Hepatocyte (in vitro differentiated cells): ENCODE measurements around the gene CEBPG. TPM values are rescaled to one million over a fixed set of nuclear protein-coding genes. Genes with fewer than 3 reads are reported as not detected.
A peak's percentile ranks its signal among the peaks of the same experiment; 100 is the strongest.

ENCODE experiments used
- DNase-seq: peaks from one replicate; pipeline ENCODE4 v3.0.0-alpha.2; 2016; ENCODE audit warnings: low spot score
- H2AFZ ChIP-seq: fragments of 200-600 bp; sonication (generic); 2 replicates; pipeline ENCODE4 v1.6.0; 2016; ENCODE audit warnings: antibody characterized with exemption, mild to moderate bottlenecking
- H3K27ac ChIP-seq: fragments of 200-600 bp; sonication (generic); 2 replicates; pipeline ENCODE4 v1.5.1; 2016; ENCODE audit warnings: mild to moderate bottlenecking
- H3K27me3 ChIP-seq: fragments of 200-600 bp; sonication (generic); 2 replicates; pipeline ENCODE4 v1.6.1; 2016
- H3K36me3 ChIP-seq: fragments of 200-600 bp; sonication (generic); replicated peaks from 2 replicates; pipeline ENCODE4 v1.5.1; 2016; ENCODE audit warnings: low read depth; ENCODE audit not compliant: insufficient read depth
- H3K4me1 ChIP-seq: fragments of 200-600 bp; sonication (generic); 2 replicates; pipeline ENCODE4 v1.5.1; 2016; ENCODE audit warnings: mild to moderate bottlenecking, moderate library complexity; ENCODE audit not compliant: insufficient read depth
- H3K4me2 ChIP-seq: fragments of 200-600 bp; sonication (generic); 2 replicates; pipeline ENCODE4 v1.6.0; 2016
- H3K4me3 ChIP-seq: fragments of 200-600 bp; sonication (generic); 2 replicates; pipeline ENCODE4 v1.5.1; 2016; ENCODE audit warnings: mild to moderate bottlenecking
- H3K79me2 ChIP-seq: fragments of 200-600 bp; sonication (generic); 2 replicates; pipeline ENCODE4 v1.6.0; 2017; ENCODE audit warnings: mild to moderate bottlenecking
- H3K9me2 ChIP-seq: fragments of 200-600 bp; sonication (generic); replicated peaks from 2 replicates; pipeline ENCODE4 v1.6.0; 2017; ENCODE audit warnings: mild to moderate bottlenecking; ENCODE audit not compliant: insufficient read depth
- H3K9me3 ChIP-seq: fragments of 200-600 bp; sonication (generic); 2 replicates; pipeline ENCODE4 v1.5.1; 2016; ENCODE audit warnings: low read depth, mild to moderate bottlenecking
- H4K20me1 ChIP-seq: fragments of 200-600 bp; sonication (generic); 2 replicates; pipeline ENCODE4 v1.6.0; 2016; ENCODE audit warnings: mild to moderate bottlenecking; ENCODE audit not compliant: insufficient read depth, poor library complexity, severe bottlenecking
- CTCF ChIP-seq: fragments of 200-600 bp; sonication (generic); IDR thresholded peaks from 2 replicates; pipeline ENCODE4 v1.5.1; 2016; ENCODE audit warnings: antibody characterized with exemption, mild to moderate bottlenecking; ENCODE audit not compliant: poor library complexity
- EZH2 ChIP-seq: fragments of 200-600 bp; sonication (generic); IDR thresholded peaks from 2 replicates; pipeline ENCODE4 v1.6.1; 2016; ENCODE audit warnings: antibody characterized with exemption, mild to moderate bottlenecking, borderline replicate concordance
- EZH2phosphoT487 ChIP-seq: fragments of 200-600 bp; sonication (generic); IDR thresholded peaks from one replicate; pipeline ENCODE4 v1.6.1; 2018; ENCODE audit warnings: antibody characterized with exemption, mild to moderate bottlenecking, low read depth, moderate library complexity; ENCODE audit not compliant: unreplicated experiment, severe bottlenecking
- WGBS: methylation state at CpG from one replicate; pipeline ENCODE4 v1.1.6; 2016; ENCODE audit warnings: low lambda C conversion rate; ENCODE audit errors: missing lambda C conversion rate; 5-methylcytosine and 5-hydroxymethylcytosine counted together
- polyA plus RNA-seq: library from polyadenylated mRNA; unstranded; fragments of >200 nt; fragmentation: Nextera tagmentation; extraction: Ambion mirVana; gene quantifications from 2 replicates; pipeline ENCODE4 v1.2.1, GENCODE V29; 2016
- total RNA-seq: library from RNA; depleted of rRNA; stranded (reverse); fragments of >200 nt; gene quantifications from 2 replicates; pipeline ENCODE4 v1.2.3, GENCODE V29; 2014

Gene CEBPG
- total and polyA plus RNA-seq, 2 experiments from 2014 or later, result 33.1 to 69.5 TPM

GRCh38 chr19:33428627-33429125 is 55.2 kb downstream of the CEBPG start:
- H3K9me2 ChIP-seq, result no peaks in the 10 kb centered on the region
- no peak overlapping the region for H3K4me2 ChIP-seq
- no peaks in the 10 kb centered on the region for H3K79me2 ChIP-seq
- no peaks in the 10 kb centered on the region for H3K36me3 ChIP-seq
- no peaks in the 10 kb centered on the region for H3K9me3 ChIP-seq
- no peak overlapping the region for H3K4me3 ChIP-seq
- 97% methylated on average over 5 of the region's 5 CpGs for WGBS
- TF ChIP-seq EZH2 (no peak), EZH2phosphoT487 (no peak), CTCF (no peak)
- H4K20me1 ChIP-seq, result no peaks in the 10 kb centered on the region
- no peak overlapping the region for H2AFZ ChIP-seq
- H3K27me3 ChIP-seq, result no peaks in the 10 kb centered on the region
- no peak overlapping the region for H3K27ac ChIP-seq
- no peak for DNase-seq
- peaks cover 10% of the 10 kb centered on the region for H3K4me1 ChIP-seq

- no peak for DNase-seq
- 82% methylated on average over 17 of the region's 17 CpGs for WGBS
- TF ChIP-seq EZH2phosphoT487 (no peak), EZH2 (no peak), CTCF (no peak)
Measured at GRCh38 chr19:33429891-33430673, 56.6 kb downstream of the CEBPG start.

GRCh38 chr19:33430674-33431277 is 57.3 kb downstream of the CEBPG start:
- H2AFZ ChIP-seq, result no peak overlapping the region
- no peak for TF ChIP-seq EZH2phosphoT487
- TF ChIP-seq EZH2, result no peak
- TF ChIP-seq CTCF, result peak; percentile 82
- 27% methylated on average over 11 of the region's 13 CpGs for WGBS
- H3K9me3 ChIP-seq, result no peaks in the 10 kb centered on the region
- DNase-seq, result peak; percentile 72
- H3K36me3 ChIP-seq, result no peaks in the 10 kb centered on the region
- peaks cover 22% of the 10 kb centered on the region for H3K4me1 ChIP-seq
- no peak overlapping the region for H3K4me3 ChIP-seq
- H3K79me2 ChIP-seq, result no peaks in the 10 kb centered on the region
- no peaks in the 10 kb centered on the region for H4K20me1 ChIP-seq
- H3K27ac ChIP-seq, result no peak overlapping the region
- H3K9me2 ChIP-seq, result no peaks in the 10 kb centered on the region
- H3K27me3 ChIP-seq, result no peaks in the 10 kb centered on the region
- no peak overlapping the region for H3K4me2 ChIP-seq

More at GRCh38 chr19:33429891-33430673, 56.6 kb downstream of the CEBPG start:
- no peaks in the 10 kb centered on the region for H4K20me1 ChIP-seq
- H3K36me3 ChIP-seq, result no peaks in the 10 kb centered on the region
- no peak overlapping the region for H3K4me2 ChIP-seq
- no peaks in the 10 kb centered on the region for H3K27me3 ChIP-seq
- no peaks in the 10 kb centered on the region for H3K79me2 ChIP-seq
- H2AFZ ChIP-seq, result no peak overlapping the region
- H3K4me1 ChIP-seq, result peaks cover 15% of the 10 kb centered on the region
- no peak overlapping the region for H3K4me3 ChIP-seq
- no peaks in the 10 kb centered on the region for H3K9me2 ChIP-seq
- H3K9me3 ChIP-seq, result no peaks in the 10 kb centered on the region
- no peak overlapping the region for H3K27ac ChIP-seq
